ENCODE measurements around the gene RNASE3. TPM values are rescaled to one million over a fixed set of nuclear protein-coding genes. Genes with fewer than 3 reads are reported as not detected.
"Not testable (repeated sequence)": the region's sequence is repeated elsewhere in the genome, so short reads cannot be mapped to it uniquely, and the experiment has no call there.

Gene RNASE3
- total RNA-seq, 1 donor from 2014 or later: not detected

DNA sequence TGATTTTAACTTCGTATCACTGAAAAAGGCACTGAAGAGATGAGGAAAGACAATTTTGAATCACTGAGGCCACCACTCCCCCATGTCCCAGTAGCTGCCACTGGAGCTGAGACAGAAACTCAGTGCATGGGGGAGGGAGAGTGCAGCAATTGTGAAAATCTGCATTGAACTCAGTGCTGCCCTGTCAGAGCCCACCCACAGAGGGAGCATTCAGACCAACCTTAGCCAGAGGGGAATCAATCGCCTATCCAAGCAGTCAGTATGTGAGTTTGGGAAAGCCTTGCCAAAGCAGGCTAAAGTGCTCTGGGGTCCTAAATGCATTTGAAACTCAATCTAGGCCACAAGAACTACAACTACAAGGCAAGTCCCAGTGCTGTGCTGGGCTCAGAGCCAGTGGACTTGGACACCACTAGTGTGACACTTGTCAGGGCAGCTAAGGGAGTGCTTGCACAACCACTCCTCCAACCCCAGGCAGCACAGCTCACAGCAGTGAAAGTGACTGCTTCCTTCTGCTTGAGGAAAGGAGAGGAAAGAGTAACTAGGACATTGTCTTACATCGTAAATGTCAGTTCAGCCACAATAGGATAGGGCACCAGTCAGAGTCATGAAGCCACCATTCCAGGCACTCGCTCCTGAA is 13.3 kb downstream of the RNASE3 start:
- Mint-ChIP-seq H3K9me3 (no peaks in the 10 kb centered on the region), H3K4me3 (no peak overlapping the region), H3K36me3 (no peaks in the 10 kb centered on the region), H3K27ac (no peak overlapping the region), H3K27me3 (ENCODE audit: insufficient read depth, low read depth) (peaks cover 2% of the 10 kb centered on the region), H3K4me1 (peaks cover 6% of the 10 kb centered on the region)
- no peaks in the 10 kb centered on the region for H4K20me1 ChIP-seq (ENCODE audit: low read depth)
- H3K9me3 ChIP-seq (ENCODE audit: low read depth): no peaks in the 10 kb centered on the region
- H3K4me2 ChIP-seq: no peak overlapping the region
- H3K27me3 ChIP-seq: no peaks in the 10 kb centered on the region
- H3K27ac ChIP-seq: no peak overlapping the region
- H3K36me3 ChIP-seq: no peaks in the 10 kb centered on the region
- no peak overlapping the region for H2AFZ ChIP-seq (replicated peaks)
- TF ChIP-seq CTCF (IDR thresholded peaks at IDR 0.05) (peak; percentile 29), EZH2phosphoT487 (IDR thresholded peaks at IDR 0.05) (no peak), EZH2 (IDR thresholded peaks at IDR 0.05) (no peak)
- peak; percentile 60 for DNase-seq (ENCODE audit: low spot score)
- H3K79me2 ChIP-seq (ENCODE audit: low read depth): no peaks in the 10 kb centered on the region
- H3K9ac ChIP-seq: no peak overlapping the region
- no peak overlapping the region for H3K4me3 ChIP-seq
- no peaks in the 10 kb centered on the region for H3F3A ChIP-seq (ENCODE audit: low read depth)
- H3K4me1 ChIP-seq: no peaks in the 10 kb centered on the region

DNA sequence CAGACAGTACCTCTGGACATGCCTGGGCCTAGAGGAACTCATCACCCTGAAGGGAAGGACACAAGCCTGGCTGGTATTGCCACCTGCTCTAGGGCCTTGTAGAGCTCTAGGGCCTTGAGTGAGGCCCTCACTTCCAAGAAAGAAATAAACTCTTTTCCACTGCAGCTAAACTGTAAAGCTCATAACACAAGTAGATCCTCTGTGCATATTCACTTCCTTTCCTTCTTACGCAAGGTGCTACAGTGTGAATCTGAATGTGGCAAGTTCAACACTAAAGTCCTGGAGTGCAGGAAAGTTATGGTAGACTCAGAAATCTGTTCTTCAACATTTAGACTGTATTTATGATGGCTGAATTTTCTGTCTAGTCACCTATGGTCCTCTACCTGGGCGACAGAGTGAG is 14.5 kb downstream of the RNASE3 start:
- Histone ChIP-seq H3K27ac (no peak overlapping the region), H3K4me3 (no peak overlapping the region), H4K20me1 (ENCODE audit: low read depth) (no peaks in the 10 kb centered on the region), H3K9ac (no peak overlapping the region), H3K9me3 (ENCODE audit: low read depth) (no peaks in the 10 kb centered on the region), H3K79me2 (ENCODE audit: low read depth) (no peaks in the 10 kb centered on the region), H3K4me2 (no peak overlapping the region), H3F3A (ENCODE audit: low read depth) (no peaks in the 10 kb centered on the region), H3K27me3 (no peaks in the 10 kb centered on the region), H3K36me3 (no peaks in the 10 kb centered on the region), H3K4me1 (no peaks in the 10 kb centered on the region), H2AFZ (replicated peaks) (no peak overlapping the region)
- H3K9me3 Mint-ChIP-seq: no peaks in the 10 kb centered on the region
- no peak for TF ChIP-seq CTCF (IDR thresholded peaks at IDR 0.05)
- no peak for TF ChIP-seq EZH2 (IDR thresholded peaks at IDR 0.05)
- TF ChIP-seq EZH2phosphoT487 (IDR thresholded peaks at IDR 0.05): no peak
- DNase-seq (ENCODE audit: low spot score): no peak
- H3K27me3 Mint-ChIP-seq (ENCODE audit: insufficient read depth, low read depth): peaks cover 3% of the 10 kb centered on the region
- no peak overlapping the region for H3K27ac Mint-ChIP-seq
- no peaks in the 10 kb centered on the region for H3K36me3 Mint-ChIP-seq
- H3K4me3 Mint-ChIP-seq: no peak overlapping the region
- peaks cover 6% of the 10 kb centered on the region for H3K4me1 Mint-ChIP-seq

DNA sequence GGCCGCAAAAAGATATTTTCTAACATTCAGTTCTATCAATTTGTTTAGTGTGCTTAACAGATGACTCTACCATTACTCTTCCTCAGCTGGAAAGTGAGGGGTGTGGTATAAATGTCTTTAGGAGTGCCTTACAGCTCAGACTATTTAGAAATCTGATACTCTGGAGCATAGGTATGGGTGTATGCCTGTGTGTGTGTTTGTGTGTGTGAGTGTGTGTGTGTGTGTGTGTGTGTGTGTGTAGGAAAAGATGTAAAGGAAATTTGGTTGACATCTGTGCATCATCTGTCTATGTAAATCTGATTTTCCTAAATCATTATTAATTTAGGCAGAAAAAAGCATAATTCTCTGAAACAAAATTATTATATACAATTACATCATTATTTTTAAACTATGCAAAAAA is 16.0 kb downstream of the RNASE3 start:
- Histone ChIP-seq H2AFZ (replicated peaks) (no peak overlapping the region), H3K4me2 (no peak overlapping the region), H3K9me3 (ENCODE audit: low read depth) (no peaks in the 10 kb centered on the region), H3F3A (ENCODE audit: low read depth) (no peaks in the 10 kb centered on the region), H3K27me3 (no peaks in the 10 kb centered on the region), H3K79me2 (ENCODE audit: low read depth) (no peaks in the 10 kb centered on the region), H4K20me1 (ENCODE audit: low read depth) (no peaks in the 10 kb centered on the region), H3K36me3 (no peaks in the 10 kb centered on the region), H3K4me1 (no peaks in the 10 kb centered on the region), H3K4me3 (no peak overlapping the region), H3K27ac (no peak overlapping the region), H3K9ac (no peak overlapping the region)
- H3K4me1 Mint-ChIP-seq: peaks cover 6% of the 10 kb centered on the region
- no peak overlapping the region for H3K27ac Mint-ChIP-seq
- no peaks in the 10 kb centered on the region for H3K36me3 Mint-ChIP-seq
- H3K4me3 Mint-ChIP-seq: peak overlapping the region; percentile 52
- H3K9me3 Mint-ChIP-seq: no peaks in the 10 kb centered on the region
- H3K27me3 Mint-ChIP-seq (ENCODE audit: insufficient read depth, low read depth): peaks cover 3% of the 10 kb centered on the region
- TF ChIP-seq CTCF (IDR thresholded peaks at IDR 0.05) (no peak), EZH2 (IDR thresholded peaks at IDR 0.05) (no peak), EZH2phosphoT487 (IDR thresholded peaks at IDR 0.05) (no peak)
- DNase-seq (ENCODE audit: low spot score): no peak

- not testable (repeated sequence) for H3K4me3 ChIP-seq; DNase-seq (ENCODE audit: low spot score); H3K9me3 Mint-ChIP-seq; H3K27me3 Mint-ChIP-seq (ENCODE audit: insufficient read depth, low read depth); H3K27me3 ChIP-seq; H3F3A ChIP-seq (ENCODE audit: low read depth); H4K20me1 ChIP-seq (ENCODE audit: low read depth); H3K4me3 Mint-ChIP-seq; H3K36me3 ChIP-seq; H3K9ac ChIP-seq; H3K9me3 ChIP-seq (ENCODE audit: low read depth); H3K4me1 ChIP-seq; H3K36me3 Mint-ChIP-seq; H3K4me1 Mint-ChIP-seq; H3K27ac ChIP-seq; H3K79me2 ChIP-seq (ENCODE audit: low read depth); H3K4me2 ChIP-seq; H3K27ac Mint-ChIP-seq; H2AFZ ChIP-seq (replicated peaks)
Observed at GRCh38 chr14:20910822-20911221, 19.6 kb downstream of the RNASE3 start.

GRCh38 chr14:20919038-20919756 is 28.0 kb downstream of the RNASE3 start:
- H3K27ac ChIP-seq; H3K27me3 Mint-ChIP-seq (ENCODE audit: insufficient read depth, low read depth); H3K4me3 Mint-ChIP-seq; DNase-seq (ENCODE audit: low spot score); H2AFZ ChIP-seq (replicated peaks); H3K36me3 Mint-ChIP-seq; H3K9me3 Mint-ChIP-seq; H3K4me1 Mint-ChIP-seq; H3K27ac Mint-ChIP-seq; H3F3A ChIP-seq (ENCODE audit: low read depth); H3K4me2 ChIP-seq; H3K36me3 ChIP-seq; H3K9me3 ChIP-seq (ENCODE audit: low read depth); H3K9ac ChIP-seq; H4K20me1 ChIP-seq (ENCODE audit: low read depth); H3K4me1 ChIP-seq; H3K4me3 ChIP-seq; H3K79me2 ChIP-seq (ENCODE audit: low read depth): not testable (repeated sequence)
- H3K27me3 ChIP-seq: peaks cover 49% of the 10 kb centered on the region

Measured in neural progenitor cell (in vitro differentiated cells).